NT2/D1 (cell line): Measurements from ENCODE around the gene DIAPH2.

ENCODE experiments used
- DNase-seq: peaks from one replicate; pipeline ENCODE4 v3.0.0-alpha.2; 2011; ENCODE audit warnings: low read depth, low spot score
- H3K27me3 ChIP-seq: 2 replicates; pipeline ENCODE4 v1.6.0; 2011; ENCODE audit warnings: mild to moderate bottlenecking; ENCODE audit not compliant: insufficient read length, insufficient read depth
- H3K36me3 ChIP-seq: 2 replicates; pipeline ENCODE4 v1.6.1; 2011; ENCODE audit warnings: mild to moderate bottlenecking, low read length, mixed read lengths; ENCODE audit not compliant: insufficient read depth, insufficient read length
- H3K4me1 ChIP-seq: 2 replicates; pipeline ENCODE4 v1.5.1; 2011; ENCODE audit not compliant: insufficient read depth, insufficient read length
- H3K4me3 ChIP-seq: 2 replicates; pipeline ENCODE4 v1.5.1; 2011; ENCODE audit warnings: low read depth; ENCODE audit not compliant: insufficient read length
- H3K9ac ChIP-seq: 2 replicates; pipeline ENCODE4 v1.6.0; 2011; ENCODE audit warnings: low read depth; ENCODE audit not compliant: insufficient read length
- H3K9me3 ChIP-seq: 2 replicates; pipeline ENCODE4 v1.5.1; 2011; ENCODE audit warnings: mild to moderate bottlenecking, low read length; ENCODE audit not compliant: insufficient read depth
- SUZ12 ChIP-seq: IDR thresholded peaks from 2 replicates; pipeline ENCODE4 v1.6.1; 2011; ENCODE audit not compliant: insufficient read length, insufficient read depth; ENCODE audit errors: extremely low read depth
- YY1 ChIP-seq: IDR thresholded peaks from 2 replicates; pipeline ENCODE4 v1.6.1; 2011; ENCODE audit not compliant: insufficient read length, insufficient read depth
- ZNF274 ChIP-seq: IDR thresholded peaks from 2 replicates; pipeline ENCODE4 v1.6.1; 2011; ENCODE audit warnings: mild to moderate bottlenecking, low read depth, low read length

DIAPH2 gene

GRCh38 chrX:97330151-97330550, 645.5 kb downstream of the DIAPH2 start:
- TF ChIP-seq YY1 = no peak
- TF ChIP-seq ZNF274 = no peak
- TF ChIP-seq SUZ12 = no peak
- Histone ChIP-seq H3K36me3 (no peaks in the 10 kb centered on the region), H3K4me3 (no peak overlapping the region), H3K27me3 (no peaks in the 10 kb centered on the region), H3K9ac (no peak overlapping the region), H3K4me1 (no peaks in the 10 kb centered on the region), H3K9me3 (no peaks in the 10 kb centered on the region)
- no peak for DNase-seq

- peaks cover 3% of the 10 kb centered on the region for H3K36me3 ChIP-seq
- no peak overlapping the region for H3K4me3 ChIP-seq
- no peak overlapping the region for H3K9ac ChIP-seq
- no peak for DNase-seq
- no peaks in the 10 kb centered on the region for H3K27me3 ChIP-seq
- TF ChIP-seq SUZ12 (no peak), YY1 (no peak), ZNF274 (no peak)
- H3K4me1 ChIP-seq = no peaks in the 10 kb centered on the region
- no peaks in the 10 kb centered on the region for H3K9me3 ChIP-seq
Observed at GRCh38 chrX:97332963-97333362, 648.3 kb downstream of the DIAPH2 start.

- H3K4me3 ChIP-seq = no peak overlapping the region
Observed at GRCh38 chrX:97334850-97335249, 650.2 kb downstream of the DIAPH2 start.

GRCh38 chrX:97344724-97345123, 660.1 kb downstream of the DIAPH2 start:
- no peak overlapping the region for H3K9ac ChIP-seq
- DNase-seq = no peak

More at GRCh38 chrX:97334850-97335249, 650.2 kb downstream of the DIAPH2 start:
- H3K4me1 ChIP-seq = no peaks in the 10 kb centered on the region
- peaks cover 3% of the 10 kb centered on the region for H3K36me3 ChIP-seq
- H3K9ac ChIP-seq = no peak overlapping the region
- H3K27me3 ChIP-seq = no peaks in the 10 kb centered on the region
- no peak for DNase-seq
- no peaks in the 10 kb centered on the region for H3K9me3 ChIP-seq
- TF ChIP-seq SUZ12 = no peak
- TF ChIP-seq YY1 = no peak
- no peak for TF ChIP-seq ZNF274

GRCh38 chrX:97358941-97359340, 674.3 kb downstream of the DIAPH2 start:
- H3K4me3 ChIP-seq = no peak overlapping the region
- H3K9me3 ChIP-seq = no peaks in the 10 kb centered on the region
- TF ChIP-seq SUZ12 (no peak), ZNF274 (no peak), YY1 (no peak)
- no peaks in the 10 kb centered on the region for H3K27me3 ChIP-seq
- H3K9ac ChIP-seq = no peak overlapping the region
- DNase-seq = no peak
- peaks cover 15% of the 10 kb centered on the region for H3K36me3 ChIP-seq
- no peaks in the 10 kb centered on the region for H3K4me1 ChIP-seq

More at GRCh38 chrX:97344724-97345123, 660.1 kb downstream of the DIAPH2 start:
- no peaks in the 10 kb centered on the region for H3K4me1 ChIP-seq
- H3K27me3 ChIP-seq = no peaks in the 10 kb centered on the region
- no peak for TF ChIP-seq SUZ12
- no peak for TF ChIP-seq ZNF274
- TF ChIP-seq YY1 = no peak
- no peak overlapping the region for H3K4me3 ChIP-seq
- peaks cover 17% of the 10 kb centered on the region for H3K36me3 ChIP-seq
- H3K9me3 ChIP-seq = no peaks in the 10 kb centered on the region

GRCh38 chrX:97363843-97364242, 679.2 kb downstream of the DIAPH2 start:
- H3K4me3 ChIP-seq = no peak overlapping the region
- H3K4me1 ChIP-seq = no peaks in the 10 kb centered on the region
- TF ChIP-seq YY1 = no peak
- TF ChIP-seq SUZ12 = no peak
- no peak for TF ChIP-seq ZNF274
- no peak overlapping the region for H3K9ac ChIP-seq
- H3K9me3 ChIP-seq = no peaks in the 10 kb centered on the region
- DNase-seq = no peak
- peaks cover 12% of the 10 kb centered on the region for H3K36me3 ChIP-seq
- no peaks in the 10 kb centered on the region for H3K27me3 ChIP-seq

GRCh38 chrX:97366237-97366636, 681.6 kb downstream of the DIAPH2 start:
- Histone ChIP-seq H3K4me1 (no peaks in the 10 kb centered on the region), H3K9me3 (no peaks in the 10 kb centered on the region), H3K4me3 (no peak overlapping the region), H3K36me3 (peaks cover 7% of the 10 kb centered on the region), H3K9ac (no peak overlapping the region), H3K27me3 (no peaks in the 10 kb centered on the region)
- TF ChIP-seq ZNF274 (no peak), SUZ12 (no peak), YY1 (no peak)
- DNase-seq = no peak

- H3K9me3 ChIP-seq = no peaks in the 10 kb centered on the region
- no peaks in the 10 kb centered on the region for H3K27me3 ChIP-seq
- no peaks in the 10 kb centered on the region for H3K4me1 ChIP-seq
- no peak overlapping the region for H3K9ac ChIP-seq
- DNase-seq = no peak
- no peak overlapping the region for H3K4me3 ChIP-seq
- peaks cover 15% of the 10 kb centered on the region for H3K36me3 ChIP-seq
- TF ChIP-seq ZNF274 = no peak
- no peak for TF ChIP-seq YY1
- no peak for TF ChIP-seq SUZ12
Observed at GRCh38 chrX:97367125-97367524, 682.5 kb downstream of the DIAPH2 start.
